ENCODE results near the gene ARHGAP26.

ARHGAP26 gene

DNA sequence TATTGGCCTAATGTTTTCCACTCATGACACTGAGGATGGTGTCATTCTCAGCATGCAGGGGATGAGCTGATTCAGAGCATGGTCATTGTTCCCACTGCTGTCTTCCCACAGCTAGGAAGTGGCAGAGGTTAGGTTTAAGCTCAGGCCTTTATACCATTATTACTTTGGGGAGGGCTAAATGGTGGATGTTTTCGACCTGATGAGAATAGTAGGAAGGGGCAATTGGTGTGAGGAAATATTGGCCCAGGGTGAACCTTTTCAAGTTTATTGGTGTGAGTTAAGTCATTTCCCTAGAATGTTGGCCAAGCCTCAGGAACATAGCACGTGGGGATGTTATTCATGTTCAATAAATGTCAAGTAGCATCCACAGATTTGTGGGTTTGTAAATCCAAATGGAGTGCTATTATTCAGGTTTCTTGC is 59.6 kb downstream of the ARHGAP26 start:
- DNase-seq (ENCODE audit: low read depth in 2 of 2): no peak

- no peak for DNase-seq (ENCODE audit: low read depth in 2 of 2)
These were observed 60.2 kb downstream of the ARHGAP26 start for GRCh38 chr5:142830241-142831008.

DNA sequence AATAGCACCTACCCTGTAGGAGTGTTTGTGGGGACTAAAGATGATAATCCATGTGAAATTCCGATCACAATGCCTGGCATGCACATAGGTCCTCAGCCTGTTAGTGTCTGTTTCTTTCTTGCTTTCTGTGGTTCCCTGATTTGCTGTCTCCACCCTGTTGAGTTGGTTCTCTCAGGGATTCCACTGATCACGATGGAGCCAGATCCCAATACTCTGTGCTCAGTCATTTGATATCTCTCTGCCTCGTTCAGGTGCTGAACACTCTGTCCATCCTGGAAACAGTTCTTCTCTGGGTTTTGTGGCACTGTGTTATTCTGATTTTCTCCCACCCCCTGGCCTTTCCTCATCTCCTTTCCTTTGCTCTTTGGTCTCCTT is 60.8 kb downstream of the ARHGAP26 start:
- DNase-seq (ENCODE audit: low read depth in 2 of 2): no peak

DNA sequence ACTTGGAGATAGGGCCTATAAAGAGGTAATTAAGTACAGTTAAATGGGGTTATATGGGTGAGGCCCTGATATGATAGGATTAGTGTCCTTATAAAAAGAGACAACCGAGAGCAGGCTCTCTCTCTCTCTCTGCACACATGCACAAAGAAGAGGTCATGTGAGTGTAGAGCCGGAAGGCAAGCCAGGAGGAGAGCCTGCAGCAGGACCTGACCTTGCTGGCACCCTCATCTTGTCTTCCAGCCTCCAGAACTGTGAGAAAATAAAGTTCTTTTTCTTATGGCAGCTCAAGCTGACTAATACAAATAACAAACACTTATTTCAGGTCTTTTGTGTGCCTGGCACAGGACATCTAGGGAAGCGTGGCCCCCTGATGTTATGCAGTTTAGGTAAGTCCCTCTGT is 62.1 kb downstream of the ARHGAP26 start:
- DNase-seq (ENCODE audit: low read depth in 2 of 2): no peak

DNA sequence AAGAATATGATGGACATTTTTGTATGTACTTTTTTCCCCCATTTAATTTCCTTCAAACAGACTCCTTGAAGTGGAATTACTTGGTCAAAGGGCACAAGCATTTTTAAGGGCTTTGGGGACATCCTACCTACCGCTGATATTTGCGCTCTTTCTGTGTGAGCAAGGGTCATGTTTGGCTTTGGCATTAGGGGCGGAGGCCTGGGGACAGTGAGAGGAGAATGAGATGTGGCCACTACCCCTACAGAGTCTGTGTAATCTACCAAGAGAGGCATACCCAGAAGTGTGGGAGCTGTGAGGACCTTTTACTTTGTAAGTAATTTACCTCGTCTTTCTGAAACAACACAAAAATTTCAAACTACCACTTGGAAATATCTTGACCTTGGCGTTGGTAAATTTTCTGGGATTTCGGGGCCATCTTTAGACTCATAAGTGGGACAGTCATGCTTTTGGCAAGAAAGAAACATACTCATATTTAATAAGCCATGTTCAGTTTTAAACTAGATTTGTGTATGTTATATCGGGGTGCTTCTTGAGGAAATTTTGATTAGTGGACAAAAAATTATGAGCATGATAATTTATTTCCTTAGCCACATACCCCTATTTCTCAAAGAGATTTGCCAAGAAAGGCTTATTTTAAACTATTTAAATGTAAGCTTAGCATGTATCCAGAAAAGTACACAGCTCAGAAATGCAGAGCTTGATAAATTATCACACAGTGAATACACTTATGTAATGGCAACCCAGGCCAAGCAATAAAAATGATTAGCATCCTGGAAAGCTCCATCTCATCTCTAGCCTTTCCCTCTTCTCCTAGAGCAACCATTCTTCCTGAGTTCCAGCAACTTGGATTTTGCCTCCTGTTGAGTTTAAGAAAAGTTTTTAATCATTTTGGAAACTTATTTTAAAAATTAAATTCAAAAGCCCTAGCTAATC is 63.6 kb downstream of the ARHGAP26 start:
- DNase-seq (ENCODE audit: low read depth in 2 of 2): no peak

GRCh38 chr5:142834504-142834903 is 64.3 kb downstream of the ARHGAP26 start:
- DNase-seq (ENCODE audit: low read depth in 2 of 2): no peak

DNA sequence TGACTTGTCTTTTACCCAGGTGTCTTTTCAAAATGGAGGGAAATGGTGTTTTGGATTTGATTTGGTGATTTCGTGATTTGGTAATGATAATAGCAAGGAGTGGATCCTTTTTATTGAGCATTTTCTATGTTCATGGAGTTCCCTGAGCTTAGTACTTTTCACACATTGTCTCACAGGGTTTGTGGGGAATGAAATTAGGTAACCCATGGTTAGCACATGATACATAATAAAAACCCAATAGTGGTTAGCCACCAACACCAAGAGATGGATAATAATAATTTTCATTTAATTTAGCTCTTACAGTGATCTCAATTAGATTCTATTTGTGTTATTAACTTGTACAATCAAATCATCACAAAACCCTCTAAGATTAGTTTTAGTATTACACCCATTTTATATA is 65.4 kb downstream of the ARHGAP26 start:
- no peak for DNase-seq (ENCODE audit: low read depth in 2 of 2)

DNA sequence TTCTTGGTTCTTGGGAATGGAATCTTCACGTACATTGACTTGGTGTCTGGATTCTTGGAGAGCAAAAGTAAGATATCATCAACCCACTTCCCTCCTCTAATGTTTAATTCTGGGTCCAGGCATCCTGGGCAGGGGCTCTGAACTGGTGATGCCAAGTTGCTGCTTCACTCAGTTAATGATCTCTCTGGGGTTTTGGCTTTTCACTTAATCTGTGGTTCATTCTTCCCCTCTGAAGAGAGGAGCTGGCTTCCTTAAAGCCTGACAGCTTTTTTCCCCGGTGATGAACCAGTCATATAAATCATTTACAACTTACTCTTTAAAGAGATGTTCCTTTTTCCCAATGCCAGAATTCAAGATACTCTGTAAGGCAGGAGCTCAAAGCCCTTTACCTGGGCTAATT is 65.9 kb downstream of the ARHGAP26 start:
- DNase-seq (ENCODE audit: low read depth in 2 of 2): no peak

GRCh38 chr5:142837081-142837725 is 67.0 kb downstream of the ARHGAP26 start:
- no peak for DNase-seq (ENCODE audit: low read depth in 2 of 2)

GRCh38 chr5:142838845-142839244 is 68.7 kb downstream of the ARHGAP26 start:
- no peak for DNase-seq (ENCODE audit: low read depth in 2 of 2)

DNA sequence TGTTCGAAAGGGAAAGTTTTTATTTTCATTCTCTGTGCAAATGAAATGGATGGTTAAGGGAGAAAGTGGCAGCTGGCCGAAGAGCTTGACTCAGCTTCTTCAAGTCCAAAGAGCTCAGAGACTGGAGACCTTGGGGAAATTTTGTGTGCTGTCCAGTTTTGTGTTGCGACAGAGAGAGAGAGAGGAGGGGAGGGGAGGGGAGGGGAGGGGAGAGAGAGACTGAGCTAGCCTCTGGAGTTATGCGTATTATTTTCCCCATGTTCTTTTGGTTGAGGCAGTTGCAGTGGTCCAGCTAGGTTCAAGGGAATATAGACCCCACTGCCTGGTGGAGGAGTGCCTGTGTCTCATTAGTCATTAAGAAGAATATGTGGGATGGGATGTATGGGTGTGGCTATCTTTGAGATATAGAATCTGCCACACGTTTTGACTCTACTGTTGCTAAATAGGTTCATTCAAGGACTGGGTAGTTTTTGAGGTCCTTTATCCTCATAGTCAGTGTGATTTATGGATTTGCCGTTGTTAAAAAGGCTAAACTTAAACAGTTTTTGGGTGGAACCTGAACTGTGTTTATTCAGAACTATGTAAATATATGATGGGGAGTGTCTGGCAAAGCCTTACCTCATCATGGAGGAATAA is 69.7 kb downstream of the ARHGAP26 start:
- DNase-seq (ENCODE audit: low read depth in 2 of 2): no peak

DNA sequence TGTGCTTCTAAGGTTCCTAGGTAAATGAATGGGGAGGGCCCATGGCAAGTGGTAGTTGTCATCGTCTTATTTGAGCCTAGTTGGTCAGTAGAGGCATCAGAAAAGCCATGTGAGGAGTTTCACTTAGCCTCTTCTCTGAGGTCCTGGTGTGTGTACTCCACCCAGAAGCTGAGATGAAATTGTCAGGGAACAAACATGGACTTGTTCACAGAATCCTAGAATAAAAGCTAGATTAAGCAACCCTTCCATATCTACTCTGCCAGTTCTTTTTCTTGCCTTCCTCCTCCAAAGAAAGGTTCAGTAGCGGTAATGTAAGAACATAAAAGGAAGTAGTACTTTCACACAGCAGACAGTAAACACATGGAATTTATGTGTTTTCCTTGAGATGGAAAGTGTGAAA is 70.4 kb downstream of the ARHGAP26 start:
- no peak for DNase-seq (ENCODE audit: low read depth in 2 of 2)

GRCh38 chr5:142841511-142842265 is 71.5 kb downstream of the ARHGAP26 start:
- no peak for DNase-seq (ENCODE audit: low read depth in 2 of 2)

DNA sequence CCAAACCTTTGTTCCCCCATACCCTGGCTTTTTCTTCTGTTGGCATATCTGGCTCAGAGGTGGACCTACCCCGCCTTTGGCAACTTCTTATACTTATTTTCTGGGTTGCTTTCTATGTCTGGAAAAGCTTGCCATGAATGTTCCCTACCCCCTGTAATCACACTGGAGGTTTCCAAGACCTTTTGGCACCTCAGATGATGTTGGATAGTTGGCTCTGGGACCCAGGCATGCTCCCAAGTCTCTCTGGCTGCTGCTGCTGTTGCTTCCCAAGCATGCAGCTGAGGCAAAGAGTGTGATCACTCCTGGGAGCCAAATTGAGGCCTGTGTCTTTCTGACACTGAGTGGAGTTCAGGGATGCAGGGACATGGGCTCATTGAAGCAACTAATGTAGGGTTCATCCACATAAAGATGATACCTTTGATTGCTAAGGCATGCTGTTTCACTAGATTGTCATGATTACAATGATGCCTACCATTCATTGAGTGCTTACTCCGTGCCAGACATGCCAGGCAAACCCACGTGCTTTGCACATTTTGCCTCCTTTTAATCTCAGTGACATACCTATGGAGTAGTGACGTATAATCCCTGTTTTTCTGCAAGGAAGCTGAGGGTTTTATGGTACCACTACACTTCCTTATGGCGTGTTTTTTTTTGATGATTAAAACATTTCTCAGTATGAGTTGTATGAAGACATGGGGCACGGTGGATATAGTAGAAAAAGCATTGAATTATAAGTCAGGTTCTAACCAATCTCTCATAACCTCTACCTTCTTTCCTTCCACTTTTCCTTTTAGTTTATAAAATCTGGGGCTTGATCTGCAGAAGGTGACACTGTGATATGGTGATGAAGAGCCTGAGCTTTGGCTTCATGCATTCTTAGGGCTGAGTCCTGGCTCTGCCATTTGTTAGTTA is 73.1 kb downstream of the ARHGAP26 start:
- no peak for DNase-seq (ENCODE audit: low read depth in 2 of 2)

GRCh38 chr5:142844866-142845265 is 74.7 kb downstream of the ARHGAP26 start:
- no peak for DNase-seq (ENCODE audit: low read depth in 2 of 2)

DNA sequence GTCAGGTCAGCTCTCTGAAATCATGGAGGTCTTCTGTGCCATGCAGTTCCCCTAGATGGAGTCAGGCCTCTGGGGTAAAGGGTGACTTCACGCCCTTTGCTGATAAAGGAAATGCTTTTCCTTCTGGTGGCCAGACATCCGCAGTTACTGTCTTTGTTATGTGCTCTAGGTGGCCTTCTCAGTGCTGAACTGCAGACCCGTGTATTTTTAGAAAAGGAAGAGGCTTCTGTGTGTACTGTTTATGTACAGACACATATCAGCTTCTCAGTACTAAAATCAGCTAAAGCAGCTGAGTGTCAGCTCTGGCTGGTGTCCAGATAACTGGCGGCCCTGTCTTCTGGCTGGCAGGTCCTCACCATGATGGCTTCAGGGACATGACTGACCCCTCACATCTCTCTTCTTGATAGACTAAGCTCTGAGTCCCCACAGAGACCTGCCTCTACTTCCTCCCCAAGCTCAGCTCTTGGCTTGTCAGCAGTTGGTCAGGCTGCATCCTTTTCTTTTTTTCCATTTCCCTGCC is 75.3 kb downstream of the ARHGAP26 start:
- no peak for DNase-seq (ENCODE audit: low read depth in 2 of 2)

DNA sequence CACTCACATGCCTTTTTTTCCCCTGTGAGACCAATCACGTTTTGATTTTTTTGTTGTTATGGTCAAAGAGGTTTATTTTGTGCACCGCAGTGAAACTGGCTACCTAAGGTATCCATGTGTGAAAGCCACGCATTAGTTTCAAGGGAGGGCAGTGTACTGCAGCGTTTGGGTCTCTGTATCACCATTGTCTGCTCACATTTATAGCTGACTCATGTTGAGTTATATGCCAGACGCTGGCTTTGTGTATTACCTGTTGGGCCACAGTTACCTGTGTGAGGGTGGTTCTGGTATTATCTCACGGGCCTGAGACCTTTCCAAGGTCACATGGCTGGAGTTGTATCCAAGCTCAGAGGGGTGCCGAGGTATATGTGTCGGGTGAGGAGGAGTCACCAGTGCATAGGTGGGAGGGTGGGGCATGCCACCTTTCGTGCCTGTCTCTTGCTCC is 75.8 kb downstream of the ARHGAP26 start:
- no peak for DNase-seq (ENCODE audit: low read depth in 2 of 2)

- DNase-seq (ENCODE audit: low read depth in 2 of 2): no peak
These were observed 76.2 kb downstream of the ARHGAP26 start for GRCh38 chr5:142846406-142846805.

DNA sequence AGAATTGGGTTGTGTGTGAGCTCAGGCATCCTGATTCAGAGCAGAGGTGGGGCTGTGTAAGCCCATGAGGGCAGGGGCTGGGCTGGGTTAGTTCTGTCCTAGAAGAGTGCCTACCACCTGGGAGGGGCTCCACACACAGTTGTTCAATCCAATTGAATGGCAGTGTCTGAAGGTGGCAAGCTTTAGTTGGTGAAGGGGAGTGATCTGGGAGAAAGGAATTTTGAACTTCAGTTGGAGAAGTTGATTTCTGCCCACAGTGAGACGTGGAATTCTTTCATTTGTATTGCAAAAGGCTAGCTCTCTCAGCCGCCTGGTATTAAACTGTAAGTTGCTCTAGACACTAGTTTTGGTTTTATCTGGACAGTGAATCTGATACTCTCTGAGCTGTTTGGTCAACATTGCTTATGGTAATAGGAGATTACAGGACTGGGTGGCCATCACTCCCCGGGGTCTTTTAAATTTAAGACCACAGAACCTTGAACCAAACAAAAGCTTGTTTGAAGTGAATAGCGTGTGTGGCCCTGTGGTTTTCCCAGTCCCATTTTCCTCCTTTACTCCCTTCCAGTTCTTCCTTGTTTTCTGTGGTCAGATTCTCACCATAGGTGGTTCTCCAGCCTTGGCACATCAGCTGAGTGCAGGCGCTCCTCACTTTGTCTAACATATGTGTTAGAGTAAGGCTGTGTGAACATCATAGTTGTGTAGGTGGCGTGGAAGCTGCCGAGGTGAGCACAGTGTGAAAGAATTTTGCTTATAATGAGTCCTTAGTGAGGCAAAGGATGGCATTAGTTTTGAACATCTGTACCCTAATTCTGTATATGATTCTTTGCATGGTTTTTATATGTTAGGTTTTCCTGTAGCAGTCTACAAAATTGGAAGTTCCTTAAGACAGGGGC is 78.0 kb downstream of the ARHGAP26 start:
- no peak for DNase-seq (ENCODE audit: low read depth in 2 of 2)

Data from stimulated activated CD8-positive, alpha-beta memory T cell treated with anti-CD3 and anti-CD28 coated beads, Interleukin-15, amount 100 ng/mL, for 4 hours (primary cell).